Activated naive CD8-positive, alpha-beta T cell treated with anti-CD3 and anti-CD28 coated beads, Interleukin-2, amount 50 U/mL, for 24 hours (primary cell): ENCODE results near the gene AVPR2.

Experiments
- ATAC-seq: fragments of 150-1000 bp; cut with Tn5 transposase; one replicate; pipeline ENCODE4 v1.10.0; 2021
- DNase-seq: peaks from one replicate; pipeline ENCODE4 v3.0.0; 2021
- H3K27ac Mint-ChIP-seq: one replicate; pipeline ENCODE4 v1.8.0; 2021; ENCODE audit warnings: mild to moderate bottlenecking, mixed read lengths
- H3K27me3 Mint-ChIP-seq: one replicate; pipeline ENCODE4 v1.8.0; 2021; ENCODE audit warnings: mixed read lengths
- H3K36me3 Mint-ChIP-seq: one replicate; pipeline ENCODE4 v1.8.0; 2021; ENCODE audit warnings: low read depth, mixed read lengths
- H3K4me1 Mint-ChIP-seq: one replicate; pipeline ENCODE4 v1.8.0; 2021; ENCODE audit warnings: mixed read lengths
- H3K4me3 Mint-ChIP-seq: one replicate; pipeline ENCODE4 v1.8.0; 2021; ENCODE audit warnings: mild to moderate bottlenecking, moderate library complexity, mixed read lengths
- H3K9me3 Mint-ChIP-seq: one replicate; pipeline ENCODE4 v1.8.0; 2021; ENCODE audit warnings: mixed read lengths

Gene AVPR2

DNA sequence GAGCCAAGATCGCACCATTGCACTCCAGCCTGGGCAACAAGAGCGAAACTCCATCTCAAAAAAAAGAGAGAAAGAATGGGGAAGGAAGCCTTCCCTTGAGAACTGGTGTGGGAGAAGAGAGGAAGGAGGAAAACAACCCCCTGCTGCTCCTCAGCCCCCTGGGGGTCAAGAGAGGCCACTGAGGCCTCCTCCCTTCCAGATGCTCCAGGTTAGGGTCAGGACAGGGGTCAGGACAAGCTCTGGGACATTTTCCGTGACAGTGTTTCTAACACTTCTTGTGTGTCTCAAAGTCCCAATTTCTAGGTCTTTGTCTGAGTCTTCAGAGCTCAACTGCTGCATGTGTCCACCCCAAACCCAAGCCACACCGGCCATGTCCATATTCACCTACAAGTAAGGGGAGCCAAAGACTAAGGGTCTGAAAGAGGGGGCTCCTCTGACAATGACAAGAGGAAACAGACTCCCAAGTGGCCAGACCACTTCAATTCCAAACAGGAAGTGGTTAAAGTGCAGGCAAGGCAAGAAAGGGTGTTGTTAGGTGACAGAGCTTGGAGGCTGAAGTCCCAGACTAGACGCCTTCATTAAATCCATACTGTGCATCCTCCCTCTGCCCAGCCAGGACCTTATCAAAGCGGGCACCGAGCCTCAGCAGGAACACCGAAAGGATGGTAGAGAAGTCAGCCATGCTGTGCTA lies 26.8 kb upstream of the AVPR2 start:
- Mint-ChIP-seq H3K27ac (no peak overlapping the region), H3K27me3 (peaks cover 23% of the 10 kb centered on the region), H3K4me3 (no peak overlapping the region), H3K9me3 (no peaks in the 10 kb centered on the region), H3K36me3 (no peaks in the 10 kb centered on the region), H3K4me1 (peaks cover 15% of the 10 kb centered on the region)
- ATAC-seq (no peak), DNase-seq (no peak)

DNA sequence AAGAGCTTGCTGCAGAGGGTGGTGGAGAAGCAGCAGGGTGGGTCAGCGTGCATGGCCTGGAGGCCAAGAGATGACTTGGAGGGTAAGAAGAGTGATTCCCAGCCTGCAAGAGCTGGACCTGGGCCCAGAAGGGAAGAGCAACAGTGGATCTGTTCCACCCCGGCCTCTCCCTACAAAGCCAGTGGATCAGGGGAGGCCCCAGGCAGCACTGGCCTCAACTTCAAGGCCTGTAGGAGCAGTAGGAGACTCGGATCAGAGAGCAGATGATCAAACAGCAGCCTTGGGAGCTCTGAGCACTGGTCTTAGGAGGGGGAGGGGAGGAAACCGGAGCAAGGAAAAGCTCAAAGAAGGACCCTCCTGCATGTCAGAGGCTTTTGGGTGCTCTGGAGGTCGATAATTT lies 26.1 kb upstream of the AVPR2 start:
- Mint-ChIP-seq H3K27me3 (peaks cover 26% of the 10 kb centered on the region), H3K9me3 (no peaks in the 10 kb centered on the region), H3K36me3 (no peaks in the 10 kb centered on the region), H3K4me3 (no peak overlapping the region), H3K4me1 (peaks cover 15% of the 10 kb centered on the region), H3K27ac (no peak overlapping the region)
- no peak for ATAC-seq
- no peak for DNase-seq

DNA sequence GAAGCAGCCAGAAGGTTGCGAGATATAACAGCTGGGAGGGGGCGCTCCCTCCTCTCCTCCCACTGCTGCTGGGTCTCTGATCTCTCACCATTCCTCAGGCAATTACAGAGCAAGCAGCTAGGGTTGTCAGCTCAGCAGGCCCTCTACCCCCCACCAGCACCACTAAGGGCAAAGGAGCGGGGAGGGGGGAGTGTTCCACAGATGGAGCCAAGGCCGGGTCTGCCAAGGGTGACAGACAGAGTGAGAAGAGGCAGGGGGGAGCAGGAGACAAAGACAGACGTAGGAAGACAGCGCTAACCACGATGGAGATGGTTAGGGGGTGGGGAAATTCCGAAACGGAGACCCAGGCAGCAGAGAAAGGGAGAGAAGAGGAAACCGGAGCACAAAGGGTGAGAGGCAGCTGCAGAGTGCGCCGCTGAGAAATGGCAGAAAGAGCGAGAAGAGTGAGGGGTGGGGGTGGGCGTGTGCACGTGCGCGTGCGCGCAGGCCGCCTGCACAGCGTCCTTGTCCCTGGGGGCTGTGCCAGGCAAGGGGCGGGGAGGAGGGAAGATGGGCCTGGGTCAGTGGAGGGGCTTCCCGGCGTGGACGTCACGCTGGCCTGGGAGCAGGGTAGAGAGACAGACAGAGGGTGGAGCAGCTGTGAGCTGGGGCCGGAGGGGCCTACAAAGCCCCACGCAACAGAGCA lies 25.4 kb upstream of the AVPR2 start:
- H3K27ac Mint-ChIP-seq, result no peak overlapping the region
- peaks cover 26% of the 10 kb centered on the region for H3K27me3 Mint-ChIP-seq
- H3K9me3 Mint-ChIP-seq, result no peaks in the 10 kb centered on the region
- H3K4me1 Mint-ChIP-seq, result peaks cover 15% of the 10 kb centered on the region
- H3K36me3 Mint-ChIP-seq, result no peaks in the 10 kb centered on the region
- DNase-seq, result no peak
- H3K4me3 Mint-ChIP-seq, result no peak overlapping the region
- ATAC-seq, result peak; percentile 74

DNA sequence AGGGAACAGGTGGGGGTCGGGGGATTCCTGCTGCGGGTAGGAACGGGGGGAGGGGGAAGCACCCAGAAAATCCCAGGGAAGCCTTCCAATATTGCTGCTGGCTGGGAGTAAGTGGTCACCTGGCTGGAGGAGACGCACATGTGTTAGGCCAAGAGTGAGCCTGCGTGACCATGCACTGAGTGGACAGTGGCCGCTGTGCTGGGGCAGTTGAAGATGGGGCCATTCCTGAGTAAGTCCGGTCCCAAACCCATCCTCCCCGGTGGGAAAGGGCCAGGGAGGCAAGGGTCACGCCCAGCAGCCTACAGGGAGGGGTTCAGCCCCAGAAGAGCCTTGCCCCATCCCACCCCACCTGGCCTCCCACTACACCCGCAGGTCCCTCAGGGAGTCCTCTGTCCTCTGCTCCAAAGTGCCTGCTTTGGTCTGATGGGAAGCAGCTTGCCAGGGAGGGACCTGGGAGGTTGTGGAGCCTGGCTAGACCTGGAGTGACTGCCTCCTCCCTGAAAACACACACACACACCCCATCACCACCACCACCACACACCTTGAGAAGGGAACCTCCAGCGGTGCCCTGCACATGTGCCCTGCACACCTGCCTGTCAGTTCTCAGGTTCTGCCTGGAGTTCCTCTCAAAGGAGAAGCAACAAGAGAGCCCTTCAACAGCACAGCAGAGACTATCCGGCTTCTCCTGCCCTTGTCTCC lies 24.6 kb upstream of the AVPR2 start:
- H3K27ac Mint-ChIP-seq, result no peak overlapping the region
- H3K36me3 Mint-ChIP-seq, result no peaks in the 10 kb centered on the region
- peaks cover 33% of the 10 kb centered on the region for H3K27me3 Mint-ChIP-seq
- DNase-seq, result no peak
- H3K4me1 Mint-ChIP-seq, result peaks cover 15% of the 10 kb centered on the region
- H3K4me3 Mint-ChIP-seq, result no peak overlapping the region
- no peaks in the 10 kb centered on the region for H3K9me3 Mint-ChIP-seq
- no peak for ATAC-seq

DNA sequence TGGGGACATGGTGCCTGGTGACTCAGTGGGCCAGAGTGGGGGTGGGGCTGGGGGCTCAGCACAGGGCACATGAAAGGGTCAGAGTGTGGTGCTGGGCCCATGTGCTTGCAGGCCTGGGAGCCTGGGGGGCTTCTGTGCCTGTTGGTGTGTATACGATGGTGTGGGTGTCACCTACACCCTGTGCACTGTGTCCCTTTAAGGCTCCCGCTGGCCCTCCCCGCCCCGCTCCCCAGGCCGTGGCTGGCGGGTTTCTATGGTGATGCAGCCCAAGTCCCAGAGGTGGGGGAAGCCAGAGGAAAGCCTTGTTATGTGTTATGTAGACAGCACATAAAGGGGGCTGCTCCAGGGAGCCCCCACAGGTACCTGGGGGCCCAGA lies 24.0 kb upstream of the AVPR2 start:
- Mint-ChIP-seq H3K27me3 (peaks cover 37% of the 10 kb centered on the region), H3K36me3 (no peaks in the 10 kb centered on the region), H3K4me1 (peaks cover 15% of the 10 kb centered on the region), H3K4me3 (no peak overlapping the region), H3K27ac (no peak overlapping the region), H3K9me3 (no peaks in the 10 kb centered on the region)
- no peak for DNase-seq
- no peak for ATAC-seq

DNA sequence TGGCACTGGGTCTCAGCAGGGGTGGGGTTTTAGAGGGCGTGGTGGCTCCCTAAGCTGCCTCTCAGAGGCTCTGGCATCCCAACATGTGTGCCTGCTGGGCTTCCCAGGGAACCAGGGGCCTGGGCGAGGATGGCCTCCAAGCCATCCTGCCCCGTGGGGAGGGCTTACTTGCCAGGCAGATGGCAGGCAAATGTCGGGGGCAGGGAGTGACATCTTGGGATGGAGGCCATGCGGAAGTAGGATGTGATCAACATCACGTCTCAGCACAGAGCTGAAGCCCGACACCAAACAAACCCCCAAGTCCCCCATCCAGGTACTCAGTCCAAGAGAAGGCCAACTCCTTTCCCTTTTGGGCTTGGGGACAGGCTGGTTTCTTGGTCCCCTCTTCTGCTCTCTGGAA lies 23.2 kb upstream of the AVPR2 start:
- Mint-ChIP-seq H3K36me3 (no peaks in the 10 kb centered on the region), H3K4me3 (no peak overlapping the region), H3K27ac (no peak overlapping the region), H3K9me3 (no peaks in the 10 kb centered on the region), H3K4me1 (peaks cover 15% of the 10 kb centered on the region), H3K27me3 (peaks cover 34% of the 10 kb centered on the region)
- DNase-seq (no peak), ATAC-seq (no peak)

DNA sequence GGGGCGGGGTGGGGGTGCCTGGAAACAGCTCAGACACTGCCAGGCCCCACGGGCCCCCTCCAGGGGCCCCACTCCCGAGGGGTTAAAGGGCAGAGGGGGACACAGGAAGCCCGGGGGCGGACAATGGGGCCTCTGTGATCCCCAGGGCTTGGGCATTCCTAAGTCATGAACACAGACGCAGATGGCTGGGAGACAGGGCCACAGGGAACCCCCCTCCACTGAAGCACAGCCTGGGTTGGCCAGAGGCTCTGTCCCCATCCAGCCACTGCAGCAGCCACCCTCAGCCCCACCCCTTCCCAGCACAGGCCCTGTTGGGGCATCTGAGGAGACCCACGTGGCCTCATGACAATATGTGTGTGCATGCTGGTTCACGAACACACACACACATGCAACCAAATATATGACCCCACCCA lies 22.4 kb upstream of the AVPR2 start:
- H3K9me3 Mint-ChIP-seq, result no peaks in the 10 kb centered on the region
- ATAC-seq, result no peak
- H3K36me3 Mint-ChIP-seq, result no peaks in the 10 kb centered on the region
- peaks cover 15% of the 10 kb centered on the region for H3K4me1 Mint-ChIP-seq
- no peak overlapping the region for H3K27ac Mint-ChIP-seq
- H3K27me3 Mint-ChIP-seq, result peaks cover 31% of the 10 kb centered on the region
- DNase-seq, result no peak
- no peak overlapping the region for H3K4me3 Mint-ChIP-seq

DNA sequence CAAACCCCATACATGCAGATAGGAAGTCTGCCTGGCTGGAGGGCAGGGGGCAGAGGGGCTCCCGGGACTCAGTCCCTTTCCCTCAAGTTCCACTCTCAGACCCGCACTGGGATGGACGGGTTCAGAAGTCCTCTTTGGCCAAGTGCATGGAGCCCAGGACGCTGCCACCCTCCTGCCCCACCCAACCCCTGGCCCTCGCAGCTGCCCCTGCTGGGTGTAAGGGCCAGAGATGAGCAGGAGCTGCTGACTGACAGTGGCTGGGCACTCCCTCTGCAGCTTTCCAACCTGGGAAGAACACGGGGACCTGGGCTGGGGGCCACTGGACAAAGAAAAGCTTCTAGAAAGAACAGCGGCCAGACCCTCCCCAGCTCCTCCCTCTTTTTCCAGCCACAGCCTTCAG lies 21.9 kb upstream of the AVPR2 start:
- no peak overlapping the region for H3K27ac Mint-ChIP-seq

DNA sequence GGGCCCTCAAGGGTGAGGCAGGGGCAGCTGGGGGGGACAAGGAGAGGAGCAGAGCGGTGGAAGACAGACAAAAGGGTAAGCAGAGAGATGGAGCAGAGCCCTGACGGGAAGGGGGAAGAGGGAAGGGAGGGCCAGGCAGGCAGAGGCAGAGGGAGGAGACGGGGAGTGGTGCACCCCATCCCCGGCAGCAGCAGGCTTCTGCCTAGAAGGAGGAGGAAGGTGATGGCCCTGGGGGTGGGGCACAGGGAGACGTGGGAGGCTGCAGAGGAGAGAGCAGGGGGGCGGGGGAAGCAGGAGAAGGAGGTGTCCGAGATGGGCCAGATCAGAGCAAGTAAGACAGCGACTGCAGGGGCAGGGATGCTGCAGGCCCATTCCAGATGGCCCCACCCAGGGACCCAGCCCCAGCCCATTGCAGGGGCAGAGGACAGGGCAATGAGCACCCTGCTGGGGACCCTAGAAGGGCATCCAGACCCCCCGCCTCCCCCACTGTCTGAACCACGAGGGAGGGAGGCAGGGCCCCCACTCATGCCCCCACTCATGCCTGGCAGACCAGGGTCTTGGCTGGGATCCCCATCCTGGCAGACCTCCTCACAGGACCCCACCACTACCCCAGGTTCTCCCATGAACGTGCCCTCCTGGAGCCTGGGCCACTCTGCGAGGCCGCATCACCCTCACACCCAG lies 21.2 kb upstream of the AVPR2 start:
- DNase-seq, result no peak
- peaks cover 35% of the 10 kb centered on the region for H3K27me3 Mint-ChIP-seq
- no peak overlapping the region for H3K4me3 Mint-ChIP-seq
- H3K27ac Mint-ChIP-seq, result no peak overlapping the region
- H3K9me3 Mint-ChIP-seq, result no peaks in the 10 kb centered on the region
- peaks cover 9% of the 10 kb centered on the region for H3K4me1 Mint-ChIP-seq
- ATAC-seq, result no peak
- no peaks in the 10 kb centered on the region for H3K36me3 Mint-ChIP-seq

More for the DNA sequence above, 21.9 kb upstream of the AVPR2 start:
- ATAC-seq, result no peak
- no peaks in the 10 kb centered on the region for H3K9me3 Mint-ChIP-seq
- peaks cover 35% of the 10 kb centered on the region for H3K27me3 Mint-ChIP-seq
- no peak for DNase-seq
- H3K36me3 Mint-ChIP-seq, result no peaks in the 10 kb centered on the region
- peaks cover 15% of the 10 kb centered on the region for H3K4me1 Mint-ChIP-seq
- H3K4me3 Mint-ChIP-seq, result no peak overlapping the region

DNA sequence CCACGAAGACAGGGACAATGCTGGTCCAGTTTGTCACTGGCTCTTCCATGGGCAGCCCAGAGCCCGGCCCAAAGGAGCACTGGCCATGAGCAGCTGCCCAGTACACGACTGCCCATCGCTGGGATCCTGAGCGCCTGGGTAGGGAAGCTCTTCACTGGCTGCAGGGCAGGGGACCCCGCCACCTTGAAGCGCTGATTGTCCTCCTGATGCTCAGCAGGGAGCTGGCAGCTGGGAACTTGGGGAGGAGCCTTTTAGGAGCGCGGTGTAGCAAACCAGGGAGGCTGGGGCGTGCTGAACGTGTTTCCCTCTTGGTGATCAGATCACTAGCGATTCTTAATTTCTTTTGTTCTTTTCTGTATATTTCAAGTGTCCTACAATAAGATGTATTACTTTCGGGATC lies 20.3 kb upstream of the AVPR2 start:
- Mint-ChIP-seq H3K9me3 (no peaks in the 10 kb centered on the region), H3K27me3 (peaks cover 34% of the 10 kb centered on the region)
- no peak for ATAC-seq

DNA sequence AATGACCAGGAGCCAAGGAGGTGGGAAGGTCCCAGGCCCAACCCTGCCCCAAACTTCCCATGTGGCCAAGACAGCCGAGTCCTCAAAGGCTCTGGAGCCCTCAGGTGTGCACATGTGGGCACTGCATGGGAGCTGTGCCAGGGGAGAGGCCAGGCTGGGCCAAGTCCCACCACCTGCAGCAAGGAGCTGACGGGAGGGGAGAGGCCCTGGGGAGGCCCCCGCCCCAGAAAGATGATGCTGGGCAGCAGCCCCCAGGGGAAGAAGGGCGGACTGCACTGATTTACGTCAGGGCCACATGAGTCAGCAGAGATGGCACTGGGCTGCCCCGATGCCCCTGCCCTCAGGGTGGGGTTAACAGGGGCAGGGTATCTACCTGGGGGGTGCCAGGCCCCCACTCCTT lies 19.9 kb upstream of the AVPR2 start:
- peak; percentile 51 for ATAC-seq
- Mint-ChIP-seq H3K4me3 (no peak overlapping the region), H3K27me3 (peaks cover 34% of the 10 kb centered on the region)

More for the DNA sequence above, 20.3 kb upstream of the AVPR2 start:
- Mint-ChIP-seq H3K4me3 (no peak overlapping the region), H3K36me3 (no peaks in the 10 kb centered on the region), H3K4me1 (peaks cover 3% of the 10 kb centered on the region), H3K27ac (no peak overlapping the region)
- DNase-seq, result no peak

DNA sequence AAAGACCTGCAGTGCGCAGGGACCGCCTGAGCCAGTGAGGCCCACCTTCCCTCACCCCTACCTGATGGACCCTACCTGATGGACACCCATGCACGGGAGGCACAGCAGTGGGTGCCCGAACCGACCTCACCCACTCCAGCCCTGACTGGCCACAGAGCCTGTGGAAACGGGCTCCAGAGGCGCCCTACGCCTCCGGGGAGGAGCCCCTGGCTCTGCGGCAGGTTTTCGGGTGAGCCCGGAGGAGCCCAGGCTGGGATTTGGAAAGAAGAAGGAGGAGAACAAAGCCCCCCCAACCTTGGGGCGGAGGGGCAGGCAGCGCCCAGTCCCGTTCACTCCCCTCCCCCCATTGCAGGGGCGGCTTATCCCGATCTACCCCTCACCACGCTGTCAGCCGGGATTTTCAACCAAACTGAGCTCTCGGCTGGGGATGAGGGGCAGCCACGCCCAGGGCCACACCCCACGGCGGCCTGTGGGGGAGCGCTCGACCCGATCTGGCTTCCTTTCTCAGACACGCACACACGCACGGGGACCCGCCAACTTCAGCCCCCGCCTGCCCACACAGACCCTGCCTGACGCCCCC lies 19.2 kb upstream of the AVPR2 start:
- Mint-ChIP-seq H3K36me3 (no peaks in the 10 kb centered on the region), H3K27ac (no peak overlapping the region), H3K4me3 (no peak overlapping the region), H3K27me3 (peaks cover 32% of the 10 kb centered on the region), H3K4me1 (no peaks in the 10 kb centered on the region), H3K9me3 (no peaks in the 10 kb centered on the region)
- ATAC-seq (no peak), DNase-seq (no peak)

More for the DNA sequence above, 19.9 kb upstream of the AVPR2 start:
- no peak for DNase-seq
- no peak overlapping the region for H3K27ac Mint-ChIP-seq
- no peaks in the 10 kb centered on the region for H3K4me1 Mint-ChIP-seq
- H3K9me3 Mint-ChIP-seq, result no peaks in the 10 kb centered on the region
- no peaks in the 10 kb centered on the region for H3K36me3 Mint-ChIP-seq

DNA sequence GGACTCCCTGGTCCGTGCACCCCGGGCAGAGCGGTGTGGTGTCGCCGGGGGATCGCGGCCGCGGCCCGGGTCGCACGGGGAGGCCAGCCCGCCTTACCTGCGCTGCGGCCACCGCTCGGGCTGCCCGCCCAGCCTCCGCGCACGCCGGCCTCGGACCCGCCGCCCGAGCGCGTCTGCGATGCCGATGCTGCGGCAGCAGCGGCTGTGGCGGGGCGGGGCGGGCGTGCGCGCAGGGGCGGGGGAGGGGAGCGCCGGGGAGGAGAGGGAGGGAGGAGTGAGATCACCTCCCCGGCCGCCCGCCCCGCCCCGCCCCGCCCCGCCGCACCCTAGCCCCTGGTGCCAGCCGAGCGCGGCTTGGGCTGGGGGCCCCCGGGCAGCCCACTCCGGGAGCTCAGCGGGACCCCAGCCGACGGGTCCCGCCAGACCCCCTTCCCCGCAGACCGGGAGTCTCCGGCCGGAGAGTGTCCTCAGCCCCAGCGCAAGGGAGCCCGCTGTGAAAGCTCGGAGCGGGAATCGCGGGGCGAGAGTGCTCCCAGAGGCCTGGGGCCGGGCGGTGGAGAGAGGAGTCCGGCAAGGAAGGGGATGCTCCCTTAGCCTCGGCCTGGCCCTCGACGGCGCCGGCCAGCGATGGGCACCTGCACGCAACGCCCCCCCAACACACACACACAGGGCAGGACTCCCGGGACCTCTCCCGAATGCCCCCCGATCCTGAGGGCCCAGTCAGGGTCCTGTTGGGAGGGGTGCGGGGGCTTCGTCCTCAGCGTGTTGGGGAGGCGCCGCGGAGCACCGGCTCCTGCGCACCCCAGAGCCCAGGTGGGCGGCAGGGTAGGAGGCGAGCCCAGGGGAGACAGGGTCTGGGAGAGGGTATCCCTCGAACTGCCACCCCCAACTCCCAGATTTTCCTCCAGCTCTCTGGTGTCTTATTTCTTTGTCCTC lies 18.2 kb upstream of the AVPR2 start, which contains the start of gene L1CAM:
TSS of gene L1CAM (minus strand) at position 206 of the 936 bp plus-strand sequence. CDS start 10,337 bp downstream, outside the sequence.
- Mint-ChIP-seq H3K36me3 (no peaks in the 10 kb centered on the region), H3K27ac (no peak within 1 kb of the TSS), H3K4me1 (no peaks in the 10 kb centered on the region), H3K4me3 (no peak within 1 kb of the TSS), H3K27me3 (peaks cover 27% of the 10 kb centered on the region), H3K9me3 (no peaks in the 10 kb centered on the region)
- ATAC-seq, result no peak
- no peak for DNase-seq
